Endothelial cell (in vitro differentiated cells): ENCODE data around the gene ZNF350. TPM values are rescaled to one million over a fixed set of nuclear protein-coding genes. Genes with fewer than 3 reads are reported as not detected.

Source experiments
- DNase-seq: peaks from one replicate; pipeline ENCODE4 v3.0.0; 2021; ENCODE audit warnings: low spot score
- H3K27ac Mint-ChIP-seq: one replicate; pipeline ENCODE4 v1.8.0; 2021; ENCODE audit warnings: mixed read lengths, inconsistent platforms; ENCODE audit not compliant: unreplicated experiment
- H3K27me3 Mint-ChIP-seq: one replicate; pipeline ENCODE4 v1.8.0; 2021; ENCODE audit warnings: mild to moderate bottlenecking, moderate library complexity, mixed read lengths, inconsistent platforms; ENCODE audit not compliant: unreplicated experiment
- H3K36me3 Mint-ChIP-seq: one replicate; pipeline ENCODE4 v1.8.0; 2021; ENCODE audit warnings: mild to moderate bottlenecking, low read depth, mixed read lengths, inconsistent platforms; ENCODE audit not compliant: unreplicated experiment
- H3K4me1 Mint-ChIP-seq: one replicate; pipeline ENCODE4 v1.8.0; 2021; ENCODE audit warnings: mild to moderate bottlenecking, mixed read lengths, inconsistent platforms; ENCODE audit not compliant: unreplicated experiment
- H3K4me3 Mint-ChIP-seq: one replicate; pipeline ENCODE4 v1.8.0; 2021; ENCODE audit warnings: mild to moderate bottlenecking, mixed read lengths, inconsistent platforms; ENCODE audit not compliant: unreplicated experiment
- H3K9me3 Mint-ChIP-seq: one replicate; pipeline ENCODE4 v1.8.0; 2021; ENCODE audit warnings: mixed read lengths, inconsistent platforms; ENCODE audit not compliant: unreplicated experiment
- CTCF ChIP-seq: fragments of 200-600 bp; sonication (generic); IDR thresholded peaks from one replicate; pipeline ENCODE4 v1.5.0; 2021; ENCODE audit warnings: antibody characterized with exemption; ENCODE audit not compliant: unreplicated experiment
- total RNA-seq: library from RNA; stranded (reverse); fragmentation: NEBNext Ultra II Directional; extraction: Animal tissue kit (Norgen Biotek cat#: 25700); gene quantifications from one replicate; pipeline ENCODE4 v1.2.1, GENCODE V29; 2021; ENCODE audit not compliant: unreplicated experiment

Gene ZNF350
- total RNA-seq, 1 donor from 2014 or later: 8.9 TPM

- Mint-ChIP-seq H3K27ac (no peak overlapping the region), H3K9me3 (peaks cover 12% of the 10 kb centered on the region), H3K4me3 (no peak overlapping the region), H3K36me3 (peaks cover 17% of the 10 kb centered on the region), H3K27me3 (peaks cover 1% of the 10 kb centered on the region), H3K4me1 (no peaks in the 10 kb centered on the region)
- no peak for DNase-seq
- TF ChIP-seq CTCF: no peak
Measured at GRCh38 chr19:51915324-51915867, 71.2 kb downstream of the ZNF350 start.

Other genes with a start within 250 kb of the ZNF350 start
- gene FPR1, start 235.0 kb downstream of the ZNF350 start, total RNA-seq: 0.67 TPM
- 0.74 TPM for gene FPR2, start 225.7 kb downstream of the ZNF350 start, total RNA-seq
- not detected for gene FPR3, start 191.7 kb downstream of the ZNF350 start, total RNA-seq
- 9.3 TPM for gene ZNF577, start 98.9 kb downstream of the ZNF350 start, total RNA-seq
- 17.2 TPM for gene ZNF649, start 81.8 kb downstream of the ZNF350 start, total RNA-seq
- 10.9 TPM for gene ZNF613, start 59.4 kb downstream of the ZNF350 start, total RNA-seq
- gene ZNF615, start 21.4 kb upstream of the ZNF350 start, total RNA-seq: 13.5 TPM
- gene ZNF614, start 41.5 kb upstream of the ZNF350 start, total RNA-seq: 12.1 TPM
- 10.3 TPM for gene ZNF432, start 62.0 kb upstream of the ZNF350 start, total RNA-seq
- gene ZNF841, start 108.9 kb upstream of the ZNF350 start, total RNA-seq: 16.3 TPM
- gene ZNF616, start 153.1 kb upstream of the ZNF350 start, total RNA-seq: 18.5 TPM
- 15.4 TPM for gene ZNF836, start 184.8 kb upstream of the ZNF350 start, total RNA-seq
- gene PPP2R1A, start 203.2 kb upstream of the ZNF350 start, total RNA-seq: 302 TPM